Fibroblast of lung (primary cell): ENCODE measurements around the gene HACL1.

Experiments used
- CTCF ChIP-seq, 2 donors: IDR thresholded peaks in 1 of 2; conservative IDR thresholded peaks in 1 of 2; 1 replicate in 1 of 2; 2 replicates in 1 of 2; pipeline ENCODE4 v1.5.1; 2011 to 2012; ENCODE audit warnings: low read length in 2 of 2, control low read depth in 1 of 2, inconsistent platforms in 1 of 2, low read depth in 1 of 2, mild to moderate bottlenecking in 1 of 2
- EZH2 ChIP-seq: IDR thresholded peaks from 2 replicates; pipeline ENCODE4 v1.5.1; 2012; ENCODE audit warnings: low read length, control low read depth, mild to moderate bottlenecking; ENCODE audit errors: missing control alignments

- TF ChIP-seq CTCF (conservative IDR thresholded peaks at IDR 0.05 in 1 of 2, IDR thresholded peaks at IDR 0.05 in 1 of 2; ENCODE audit: low read depth in 1 of 2, low read length in 2 of 2) (no peak), EZH2 (no peak)
These were observed 49.5 kb downstream of the HACL1 start for GRCh38 chr3:15551902-15552301.
